MM.1S (cell line): Measurements from ENCODE around the gene HAT1.

Experiments used
- DNase-seq: peaks from one replicate; pipeline ENCODE4 v3.0.0-alpha.2; 2015
- H2AFZ ChIP-seq: fragments of 300-600 bp; sonication (generic); 2 replicates; pipeline ENCODE4 v1.6.0; 2016; ENCODE audit warnings: antibody characterized with exemption, low read length
- H3F3A ChIP-seq: fragments of 300-600 bp; sonication (generic); 2 replicates; pipeline ENCODE4 v1.6.1; 2016; ENCODE audit warnings: mild to moderate bottlenecking, antibody characterized with exemption, low read length, moderate library complexity, mixed read lengths; ENCODE audit not compliant: insufficient read depth
- H3K27ac ChIP-seq: fragments of 300-600 bp; sonication (generic); 2 replicates; pipeline ENCODE4 v1.5.1; 2016; ENCODE audit warnings: mild to moderate bottlenecking, low read length
- H3K27me3 ChIP-seq: fragments of 300-600 bp; sonication (generic); replicated peaks from 2 replicates; pipeline ENCODE4 v1.6.0; 2016; ENCODE audit warnings: low read length; ENCODE audit not compliant: insufficient read depth
- H3K36me3 ChIP-seq: fragments of 300-600 bp; sonication (generic); replicated peaks from 2 replicates; pipeline ENCODE4 v1.6.1; 2016; ENCODE audit warnings: mild to moderate bottlenecking, low read length, mixed read lengths; ENCODE audit not compliant: insufficient read depth
- H3K4me1 ChIP-seq: fragments of 300-600 bp; sonication (generic); 2 replicates; pipeline ENCODE4 v1.6.1; 2016; ENCODE audit warnings: low read length, mixed read lengths
- H3K4me2 ChIP-seq: fragments of 300-600 bp; sonication (generic); 2 replicates; pipeline ENCODE4 v1.6.0; 2016; ENCODE audit warnings: low read depth, low read length
- H3K4me3 ChIP-seq: fragments of 300-600 bp; sonication (generic); 2 replicates; pipeline ENCODE4 v1.5.1; 2016; ENCODE audit warnings: low read length, mixed read lengths
- H3K79me2 ChIP-seq: fragments of 300-600 bp; sonication (generic); 2 replicates; pipeline ENCODE4 v1.6.1; 2016; ENCODE audit warnings: mixed run types, low read length, mixed read lengths
- H3K9ac ChIP-seq: fragments of 300-600 bp; sonication (generic); 2 replicates; pipeline ENCODE4 v1.6.1; 2016; ENCODE audit warnings: low read length, mixed read lengths
- H3K9me2 ChIP-seq: fragments of 300-600 bp; sonication (generic); replicated peaks from 2 replicates; pipeline ENCODE4 v1.6.1; 2016; ENCODE audit warnings: mild to moderate bottlenecking, low read length, mixed read lengths; ENCODE audit not compliant: insufficient read depth
- H3K9me3 ChIP-seq: fragments of 300-600 bp; sonication (generic); replicated peaks from 2 replicates; pipeline ENCODE4 v1.6.1; 2016; ENCODE audit warnings: mild to moderate bottlenecking, low read length, mixed read lengths; ENCODE audit not compliant: insufficient read depth
- H4K20me1 ChIP-seq: fragments of 300-600 bp; sonication (generic); 2 replicates; pipeline ENCODE4 v1.6.1; 2016; ENCODE audit warnings: mild to moderate bottlenecking, low read length, moderate library complexity, mixed read lengths; ENCODE audit not compliant: insufficient read depth
- EZH2 ChIP-seq: fragments of 300-600 bp; sonication (generic); optimal IDR thresholded peaks from 2 replicates; pipeline ENCODE3; 2017; ENCODE audit warnings: low read depth, mild to moderate bottlenecking, antibody characterized with exemption, low read length, mixed read lengths
- EZH2phosphoT487 ChIP-seq: fragments of 300-600 bp; sonication (generic); IDR thresholded peaks from 2 replicates; pipeline ENCODE4 v1.6.1; 2018; ENCODE audit warnings: antibody characterized with exemption, low read length
- TF ChIP-seq, protein P1 (sequence below): fragments of 300-600 bp; sonication (generic); IDR thresholded peaks from 2 replicates; pipeline ENCODE4 v1.5.1; 2016; ENCODE audit warnings: antibody characterized with exemption, low read length, mixed read lengths

Gene HAT1

DNA sequence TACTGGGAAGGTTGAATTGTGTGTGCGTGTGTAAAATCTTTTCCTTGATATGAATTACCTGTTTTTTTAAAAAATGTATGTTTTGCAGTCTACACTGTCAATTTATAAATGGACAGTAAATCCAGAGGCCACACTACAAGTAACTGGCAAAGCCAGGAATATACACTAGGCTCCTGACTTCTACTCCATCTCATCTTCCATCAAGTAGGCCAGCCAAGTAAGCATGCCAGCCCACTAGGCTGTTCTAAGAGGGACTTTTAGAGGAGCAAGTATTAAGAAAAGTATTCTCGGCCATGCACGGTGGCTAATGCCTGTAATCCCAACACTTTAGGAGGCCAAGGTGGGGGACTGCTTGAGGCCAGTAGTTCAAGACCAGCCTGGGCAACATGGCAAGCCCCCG lies 64.5 kb downstream of the HAT1 start:
- H3K36me3 ChIP-seq, result no peaks in the 10 kb centered on the region
- no peak overlapping the region for H3K4me2 ChIP-seq
- H3K79me2 ChIP-seq, result no peaks in the 10 kb centered on the region
- no peaks in the 10 kb centered on the region for H3K27me3 ChIP-seq
- no peaks in the 10 kb centered on the region for H3K9me2 ChIP-seq
- no peaks in the 10 kb centered on the region for H4K20me1 ChIP-seq
- no peaks in the 10 kb centered on the region for H3K9me3 ChIP-seq
- no peak overlapping the region for H2AFZ ChIP-seq
- no peaks in the 10 kb centered on the region for H3K4me1 ChIP-seq
- TF ChIP-seq EZH2phosphoT487 (no peak), EZH2 (no peak)
- TF ChIP-seq, protein P1, sequence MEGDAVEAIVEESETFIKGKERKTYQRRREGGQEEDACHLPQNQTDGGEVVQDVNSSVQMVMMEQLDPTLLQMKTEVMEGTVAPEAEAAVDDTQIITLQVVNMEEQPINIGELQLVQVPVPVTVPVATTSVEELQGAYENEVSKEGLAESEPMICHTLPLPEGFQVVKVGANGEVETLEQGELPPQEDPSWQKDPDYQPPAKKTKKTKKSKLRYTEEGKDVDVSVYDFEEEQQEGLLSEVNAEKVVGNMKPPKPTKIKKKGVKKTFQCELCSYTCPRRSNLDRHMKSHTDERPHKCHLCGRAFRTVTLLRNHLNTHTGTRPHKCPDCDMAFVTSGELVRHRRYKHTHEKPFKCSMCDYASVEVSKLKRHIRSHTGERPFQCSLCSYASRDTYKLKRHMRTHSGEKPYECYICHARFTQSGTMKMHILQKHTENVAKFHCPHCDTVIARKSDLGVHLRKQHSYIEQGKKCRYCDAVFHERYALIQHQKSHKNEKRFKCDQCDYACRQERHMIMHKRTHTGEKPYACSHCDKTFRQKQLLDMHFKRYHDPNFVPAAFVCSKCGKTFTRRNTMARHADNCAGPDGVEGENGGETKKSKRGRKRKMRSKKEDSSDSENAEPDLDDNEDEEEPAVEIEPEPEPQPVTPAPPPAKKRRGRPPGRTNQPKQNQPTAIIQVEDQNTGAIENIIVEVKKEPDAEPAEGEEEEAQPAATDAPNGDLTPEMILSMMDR, result no peak
- H3K27ac ChIP-seq, result no peak overlapping the region
- H3K9ac ChIP-seq, result no peak overlapping the region
- DNase-seq, result no peak
- no peak overlapping the region for H3K4me3 ChIP-seq
- no peaks in the 10 kb centered on the region; the same call in 1 of the 2 replicates for H3F3A ChIP-seq

DNA sequence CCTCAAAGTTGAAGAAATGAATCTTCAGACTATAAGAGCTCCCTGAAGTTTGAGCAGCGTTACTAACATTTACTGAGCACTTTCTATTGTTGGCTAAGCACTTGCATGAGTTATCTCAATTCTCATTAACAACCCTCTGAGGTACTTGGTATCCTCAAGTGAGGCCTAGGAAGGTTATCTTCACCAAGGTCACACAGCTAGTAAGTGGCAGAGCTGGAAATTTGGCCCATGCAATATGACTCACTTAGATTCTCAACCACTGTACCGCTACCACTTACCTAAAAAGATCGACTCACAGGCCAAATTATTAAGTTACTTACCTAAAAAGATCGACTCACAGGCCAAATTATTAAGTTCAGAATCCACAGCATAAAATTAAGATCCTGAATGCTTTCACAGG lies 68.8 kb downstream of the HAT1 start:
- H3K36me3 ChIP-seq, result no peaks in the 10 kb centered on the region
- H3K79me2 ChIP-seq, result no peaks in the 10 kb centered on the region
- no peak overlapping the region for H3K9ac ChIP-seq
- H3K27ac ChIP-seq, result no peak overlapping the region
- H3K4me2 ChIP-seq, result no peak overlapping the region
- no peak overlapping the region for H2AFZ ChIP-seq
- no peaks in the 10 kb centered on the region for H3K9me3 ChIP-seq
- no peaks in the 10 kb centered on the region for H3K4me1 ChIP-seq
- no peak overlapping the region for H3K4me3 ChIP-seq
- no peak for DNase-seq
- H3F3A ChIP-seq, result no peaks in the 10 kb centered on the region; the same call in 1 of the 2 replicates
- no peaks in the 10 kb centered on the region for H3K27me3 ChIP-seq
- H4K20me1 ChIP-seq, result no peaks in the 10 kb centered on the region
- TF ChIP-seq, protein P1, result no peak
- no peak for TF ChIP-seq EZH2
- no peak for TF ChIP-seq EZH2phosphoT487
- H3K9me2 ChIP-seq, result no peaks in the 10 kb centered on the region

DNA sequence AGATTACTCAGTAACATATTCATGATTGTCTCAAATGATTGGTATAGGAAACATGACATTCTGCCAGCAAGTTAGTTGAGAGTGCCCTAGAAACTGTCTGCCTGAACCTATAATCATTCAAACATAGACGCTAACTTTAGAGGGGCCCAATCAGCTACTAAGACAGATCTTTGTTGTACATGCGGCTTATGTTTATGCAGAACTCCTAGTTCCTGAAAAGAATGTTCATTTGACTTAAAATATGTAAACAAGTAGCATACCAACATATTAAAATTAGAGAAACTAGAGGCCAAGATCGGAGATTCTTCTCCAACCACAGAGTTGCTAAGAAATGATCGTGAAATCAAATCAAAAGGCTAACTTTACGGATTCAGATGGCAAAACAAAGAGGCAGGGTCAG lies 73.3 kb downstream of the HAT1 start:
- Histone ChIP-seq H3K27ac (no peak overlapping the region), H4K20me1 (no peaks in the 10 kb centered on the region), H3K9me2 (no peaks in the 10 kb centered on the region), H3K36me3 (no peaks in the 10 kb centered on the region), H2AFZ (no peak overlapping the region), H3K27me3 (no peaks in the 10 kb centered on the region), H3K9me3 (no peaks in the 10 kb centered on the region), H3K4me2 (no peak overlapping the region), H3K79me2 (no peaks in the 10 kb centered on the region), H3K4me1 (peaks cover 7% of the 10 kb centered on the region), H3F3A (no peaks in the 10 kb centered on the region), H3K9ac (no peak overlapping the region), H3K4me3 (no peak overlapping the region)
- TF ChIP-seq EZH2, result no peak
- TF ChIP-seq, protein P1, result no peak
- no peak for DNase-seq
